ENCODE results near the gene OR6B1. TPM values are rescaled to one million over a fixed set of nuclear protein-coding genes. Genes with fewer than 3 reads are reported as not detected.
"Not testable (repeated sequence)": the region's sequence is repeated elsewhere in the genome, so short reads cannot be mapped to it uniquely, and the experiment has no call there.

The OR6B1 gene
- total RNA-seq, 1 experiment from 2014 or later: not detected

DNA sequence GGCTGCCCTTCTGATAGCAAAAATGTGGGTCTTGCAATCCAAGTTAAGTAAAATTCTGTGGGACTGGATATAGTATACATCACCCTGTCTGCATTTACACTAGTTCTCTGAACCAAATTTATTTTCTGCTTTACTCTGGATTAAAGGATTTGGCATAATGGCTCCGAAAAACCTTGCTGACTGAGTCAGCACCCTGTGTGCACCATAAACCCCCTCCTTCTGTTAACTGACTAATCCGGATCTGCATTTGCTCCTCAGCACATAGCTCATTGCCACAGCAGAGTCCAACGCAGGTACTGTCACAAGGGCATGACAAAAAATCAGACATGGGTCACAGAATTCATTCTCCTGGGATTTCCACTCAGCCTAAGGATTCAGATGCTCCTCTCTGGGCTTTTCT is 50.0 kb downstream of the OR6B1 start:
- Histone ChIP-seq H3K36me3 (ENCODE audit: control insufficient read depth, insufficient read depth, low read length) (no peaks in the 10 kb centered on the region), H3K4me1 (no peaks in the 10 kb centered on the region), H3K4me3 (ENCODE audit: low read depth, low read length) (no peak overlapping the region), H3K27me3 (replicated peaks; ENCODE audit: control insufficient read depth, insufficient read depth, low read length) (no peaks in the 10 kb centered on the region), H3K9me3 (no peaks in the 10 kb centered on the region)
- no peak for DNase-seq
- no TSS peak for BruUV-seq (replicated peaks)
- ChIA-PET CTCF (no interaction called here), POLR2A (no interaction called here)
- H3K4me1 Mint-ChIP-seq (ENCODE audit: low read depth, unreplicated experiment): peaks cover 12% of the 10 kb centered on the region
- intact Hi-C loops (cut with micrococcal nuclease; ENCODE audit: unreplicated experiment): no loop called here
- H3K27me3 Mint-ChIP-seq (ENCODE audit: insufficient read depth, unreplicated experiment): no peaks in the 10 kb centered on the region
- H3K9me3 Mint-ChIP-seq (ENCODE audit: unreplicated experiment): no peaks in the 10 kb centered on the region
- TF ChIP-seq, protein P1, sequence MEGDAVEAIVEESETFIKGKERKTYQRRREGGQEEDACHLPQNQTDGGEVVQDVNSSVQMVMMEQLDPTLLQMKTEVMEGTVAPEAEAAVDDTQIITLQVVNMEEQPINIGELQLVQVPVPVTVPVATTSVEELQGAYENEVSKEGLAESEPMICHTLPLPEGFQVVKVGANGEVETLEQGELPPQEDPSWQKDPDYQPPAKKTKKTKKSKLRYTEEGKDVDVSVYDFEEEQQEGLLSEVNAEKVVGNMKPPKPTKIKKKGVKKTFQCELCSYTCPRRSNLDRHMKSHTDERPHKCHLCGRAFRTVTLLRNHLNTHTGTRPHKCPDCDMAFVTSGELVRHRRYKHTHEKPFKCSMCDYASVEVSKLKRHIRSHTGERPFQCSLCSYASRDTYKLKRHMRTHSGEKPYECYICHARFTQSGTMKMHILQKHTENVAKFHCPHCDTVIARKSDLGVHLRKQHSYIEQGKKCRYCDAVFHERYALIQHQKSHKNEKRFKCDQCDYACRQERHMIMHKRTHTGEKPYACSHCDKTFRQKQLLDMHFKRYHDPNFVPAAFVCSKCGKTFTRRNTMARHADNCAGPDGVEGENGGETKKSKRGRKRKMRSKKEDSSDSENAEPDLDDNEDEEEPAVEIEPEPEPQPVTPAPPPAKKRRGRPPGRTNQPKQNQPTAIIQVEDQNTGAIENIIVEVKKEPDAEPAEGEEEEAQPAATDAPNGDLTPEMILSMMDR (IDR thresholded peaks at IDR 0.05; ENCODE audit: insufficient read depth in 1 of 2, low read depth in 1 of 2, low read length in 1 of 2, severe bottlenecking in 1 of 2, unreplicated experiment in 1 of 2): no peak
- no peak overlapping the region for H3K4me3 Mint-ChIP-seq (ENCODE audit: unreplicated experiment)
- no peaks in the 10 kb centered on the region for H3K36me3 Mint-ChIP-seq (ENCODE audit: insufficient read depth, unreplicated experiment)
- H3K27ac Mint-ChIP-seq (ENCODE audit: unreplicated experiment): no peak overlapping the region

DNA sequence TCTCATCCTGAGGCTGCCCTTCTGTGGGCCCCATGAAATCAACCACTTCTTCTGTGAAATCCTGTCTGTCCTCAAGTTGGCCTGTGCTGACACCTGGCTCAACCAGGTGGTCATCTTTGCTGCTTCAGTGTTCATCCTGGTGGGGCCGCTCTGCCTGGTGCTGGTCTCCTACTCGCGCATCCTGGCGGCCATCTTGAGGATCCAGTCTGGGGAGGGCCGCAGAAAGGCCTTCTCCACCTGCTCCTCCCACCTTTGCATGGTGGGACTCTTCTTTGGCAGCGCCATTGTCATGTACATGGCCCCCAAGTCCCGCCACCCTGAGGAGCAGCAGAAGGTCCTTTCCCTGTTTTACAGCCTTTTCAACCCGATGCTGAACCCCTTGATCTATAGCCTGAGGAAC is 50.8 kb downstream of the OR6B1 start:
- DNase-seq, CTCF ChIA-PET: not testable (repeated sequence)

DNA sequence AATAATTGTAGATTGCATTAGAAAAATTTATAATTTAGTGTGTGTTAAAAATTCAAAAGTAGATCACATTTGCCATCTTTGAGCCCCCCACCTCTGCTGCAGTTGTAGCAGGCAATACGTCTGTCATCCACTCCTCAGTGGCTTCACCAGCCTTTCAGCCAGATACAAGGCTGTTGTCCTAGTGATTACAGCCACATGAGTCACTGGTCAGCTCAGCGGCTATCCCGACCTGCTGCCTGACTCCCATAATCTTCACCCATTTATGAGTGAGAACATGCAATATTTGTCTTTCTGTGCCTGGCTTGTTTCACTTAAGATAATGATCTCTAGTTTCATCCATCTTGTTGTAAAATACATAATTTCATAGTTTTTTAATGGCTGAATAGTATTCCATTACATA is 57.8 kb downstream of the OR6B1 start:
- DNase-seq: peak; percentile 61 to 62

More for the DNA sequence above, 50.8 kb downstream of the OR6B1 start:
- H3K4me1 Mint-ChIP-seq (ENCODE audit: low read depth, unreplicated experiment): peaks cover 12% of the 10 kb centered on the region
- H3K36me3 ChIP-seq (ENCODE audit: control insufficient read depth, insufficient read depth, low read length); POLR2A ChIA-PET; H3K27ac Mint-ChIP-seq (ENCODE audit: unreplicated experiment); H3K9me3 ChIP-seq; H3K36me3 Mint-ChIP-seq (ENCODE audit: insufficient read depth, unreplicated experiment); H3K4me1 ChIP-seq; H3K4me3 ChIP-seq (ENCODE audit: low read depth, low read length); H3K27me3 Mint-ChIP-seq (ENCODE audit: insufficient read depth, unreplicated experiment); BruUV-seq (replicated peaks); H3K4me3 Mint-ChIP-seq (ENCODE audit: unreplicated experiment); intact Hi-C loops (cut with micrococcal nuclease; ENCODE audit: unreplicated experiment); H3K27me3 ChIP-seq (replicated peaks; ENCODE audit: control insufficient read depth, insufficient read depth, low read length); H3K9me3 Mint-ChIP-seq (ENCODE audit: unreplicated experiment): not testable (repeated sequence)

More for the DNA sequence above, 57.8 kb downstream of the OR6B1 start:
- ChIA-PET POLR2A (no interaction called here), CTCF (no interaction called here)
- 0 out of 2 replicates have a peak, but pooled peaks cover 14% of the 10 kb centered on the region for H3K9me3 ChIP-seq
- no TSS peak for BruUV-seq (replicated peaks)
- no peaks in the 10 kb centered on the region for H3K27me3 ChIP-seq (replicated peaks; ENCODE audit: control insufficient read depth, insufficient read depth, low read length)
- no peak overlapping the region for H3K27ac Mint-ChIP-seq (ENCODE audit: unreplicated experiment)
- H3K4me1 ChIP-seq: no peaks in the 10 kb centered on the region
- TF ChIP-seq, protein P1 (IDR thresholded peaks at IDR 0.05; ENCODE audit: insufficient read depth in 1 of 2, low read depth in 1 of 2, low read length in 1 of 2, severe bottlenecking in 1 of 2, unreplicated experiment in 1 of 2): no peak
- H3K27me3 Mint-ChIP-seq (ENCODE audit: insufficient read depth, unreplicated experiment): no peaks in the 10 kb centered on the region
- no peak overlapping the region for H3K4me3 ChIP-seq (ENCODE audit: low read depth, low read length)
- H3K36me3 ChIP-seq (ENCODE audit: control insufficient read depth, insufficient read depth, low read length): no peaks in the 10 kb centered on the region
- H3K36me3 Mint-ChIP-seq (ENCODE audit: insufficient read depth, unreplicated experiment): no peaks in the 10 kb centered on the region
- H3K4me1 Mint-ChIP-seq (ENCODE audit: low read depth, unreplicated experiment): peaks cover 2% of the 10 kb centered on the region
- peaks cover 11% of the 10 kb centered on the region for H3K9me3 Mint-ChIP-seq (ENCODE audit: unreplicated experiment)
- H3K4me3 Mint-ChIP-seq (ENCODE audit: unreplicated experiment): no peak overlapping the region
- intact Hi-C loops (cut with micrococcal nuclease; ENCODE audit: unreplicated experiment): loop anchor here (2.0 kb wide), 1 partner anchor 25 kb away; no protein-coding TSS in a partner anchor

Other genes starting within 250 kb of the OR6B1 start
- gene CTAGE6, start 242.6 kb upstream of the OR6B1 start, total RNA-seq (2022): not detected in 2 replicates
- 92.3 and 95.1 TPM in 2 replicates for gene TCAF1, start 98.1 kb upstream of the OR6B1 start, total RNA-seq (2022)
- gene OR2F2, start 65.1 kb upstream of the OR6B1 start, total RNA-seq (2022): not detected in 2 replicates
- 1.6 TPM in 1 of 2 replicates, not detected in the other for gene OR2F1, start 45.5 kb upstream of the OR6B1 start, total RNA-seq (2022)
- gene OR2A5, start 48.6 kb downstream of the OR6B1 start, total RNA-seq (2022): not detected in 2 replicates
- not detected in 2 replicates for gene OR2A25, start 69.5 kb downstream of the OR6B1 start, total RNA-seq (2022)
- gene OR2A12, start 86.0 kb downstream of the OR6B1 start, total RNA-seq (2022): not detected in 2 replicates
- not detected in 2 replicates for gene OR2A2, start 109.3 kb downstream of the OR6B1 start, total RNA-seq (2022)
- gene OR2A14, start 122.9 kb downstream of the OR6B1 start, total RNA-seq (2022): not detected in 2 replicates
- gene CTAGE4, start 183.1 kb downstream of the OR6B1 start, total RNA-seq (2022): not detected in 2 replicates
- 15.7 and 20.5 TPM in 2 replicates for gene ARHGEF35, start 195.5 kb downstream of the OR6B1 start, total RNA-seq (2022)
- not detected in 2 replicates for gene OR2A42, start 239.3 kb downstream of the OR6B1 start, total RNA-seq (2022)

All from Caco-2 (cell line).